Esophagus muscularis mucosa (tissue), 4 donors: Measurements from ENCODE around the gene CD79A. TPM values are rescaled to one million over a fixed set of nuclear protein-coding genes. Genes with fewer than 3 reads are reported as not detected.

Source experiments
- DNase-seq: peaks from one replicate; pipeline ENCODE4 v3.0.0-alpha.2; 2017; ENCODE audit errors: extremely low spot score
- H3K27ac ChIP-seq, 4 donors: fragments of 200-600 bp; sonication (generic); replicated peaks in 1 of 4; 1 replicate in 3 of 4; 2 replicates in 1 of 4; pipeline ENCODE4 v1.5.1; 2016 to 2019; ENCODE audit warnings: mild to moderate bottlenecking in 1 of 4
- H3K27me3 ChIP-seq, 4 donors: fragments of 200-600 bp; sonication (generic); one replicate each; pipeline versions ENCODE4 v1.5.1 to v1.6.0; 2016 to 2019
- H3K36me3 ChIP-seq, 4 donors: fragments of 200-600 bp; sonication (generic); one replicate each; pipeline ENCODE4 v1.5.1; 2016 to 2019
- H3K4me1 ChIP-seq, 4 donors: fragments of 200-600 bp; sonication (generic); one replicate each; pipeline ENCODE4 v1.5.1; 2016 to 2019
- H3K4me3 ChIP-seq, 4 donors: fragments of 200-600 bp; sonication (generic); 1 replicate in 2 of 4; 2 replicates in 2 of 4; pipeline ENCODE4 v1.5.1; 2016 to 2019; ENCODE audit warnings: mild to moderate bottlenecking in 4 of 4, moderate library complexity in 1 of 4
- H3K9me3 ChIP-seq, 4 donors: fragments of 200-600 bp; sonication (generic); 1 replicate in 3 of 4; 2 replicates in 1 of 4; pipeline ENCODE4 v1.5.1; 2016 to 2019
- EP300 ChIP-seq: sonication (generic); formaldehyde crosslinking; IDR thresholded peaks from one replicate; pipeline ENCODE4 v1.6.1; 2017; ENCODE audit warnings: antibody characterized with exemption
- POLR2A ChIP-seq: fragments of 450-650 bp; IDR thresholded peaks from one replicate; pipeline ENCODE4 v1.6.1; 2017; ENCODE audit warnings: antibody characterized with exemption, moderate library complexity, mild to moderate bottlenecking, low read depth
- POLR2AphosphoS5 ChIP-seq, 2 donors: sonication (generic); formaldehyde crosslinking; IDR thresholded peaks; one replicate each; pipeline ENCODE4 v1.6.1; 2017; ENCODE audit warnings: antibody characterized with exemption in 2 of 2
- WGBS: methylation state at CpG from one replicate; pipeline ENCODE4 v1.1.5; 2018; 5-methylcytosine and 5-hydroxymethylcytosine counted together
- intact Hi-C: fragments of 100-400 bp; cut with DNase I; formaldehyde crosslinking; loops from one replicate; pipeline ENCODE4 v1.15.1; 2023
- total RNA-seq, 4 donors: library from RNA; depleted of rRNA; stranded (reverse); fragments of >200 nt; gene quantifications; one replicate each; pipeline versions ENCODE4 v1.1.0 to v1.2.1, GENCODE V29; 2016
- TF ChIP-seq, protein P1 (sequence below), 3 experiments: fragments of 200-600 bp in 2 of 3; fragments of 450-650 bp in 1 of 3; sonication (generic) in 2 of 3; IDR thresholded peaks; one replicate each; pipeline ENCODE4 v1.5.1; 2017 to 2019; ENCODE audit warnings: antibody characterized with exemption in 3 of 3, mild to moderate bottlenecking in 2 of 3, moderate library complexity in 1 of 3

Gene CD79A
- total RNA-seq, 4 donors from 2014 or later = 0.71 to 2.2 TPM; not detected in 2

- DNase-seq = no peak
- H3K36me3 ChIP-seq = peaks cover 25 to 59% (median 56%) of the 10 kb centered on the region in 4 donors
- peak overlapping the region in 1 of 4 donors; percentile 99 for H3K4me3 ChIP-seq
- peaks cover 29 to 68% (median 50%) of the 10 kb centered on the region in 4 donors for H3K4me1 ChIP-seq
- no peaks in the 10 kb centered on the region for H3K9me3 ChIP-seq
- WGBS = 74% methylated on average over 9 of the region's 9 CpGs
- intact Hi-C loops = loop anchor here (5.0 kb wide), 1 partner anchor 90 kb away; no protein-coding TSS in a partner anchor
- TF ChIP-seq EP300 (no peak), POLR2AphosphoS5 (IDR thresholded peaks at IDR 0.05) (no peak), POLR2A (no peak)
- TF ChIP-seq, protein P1, sequence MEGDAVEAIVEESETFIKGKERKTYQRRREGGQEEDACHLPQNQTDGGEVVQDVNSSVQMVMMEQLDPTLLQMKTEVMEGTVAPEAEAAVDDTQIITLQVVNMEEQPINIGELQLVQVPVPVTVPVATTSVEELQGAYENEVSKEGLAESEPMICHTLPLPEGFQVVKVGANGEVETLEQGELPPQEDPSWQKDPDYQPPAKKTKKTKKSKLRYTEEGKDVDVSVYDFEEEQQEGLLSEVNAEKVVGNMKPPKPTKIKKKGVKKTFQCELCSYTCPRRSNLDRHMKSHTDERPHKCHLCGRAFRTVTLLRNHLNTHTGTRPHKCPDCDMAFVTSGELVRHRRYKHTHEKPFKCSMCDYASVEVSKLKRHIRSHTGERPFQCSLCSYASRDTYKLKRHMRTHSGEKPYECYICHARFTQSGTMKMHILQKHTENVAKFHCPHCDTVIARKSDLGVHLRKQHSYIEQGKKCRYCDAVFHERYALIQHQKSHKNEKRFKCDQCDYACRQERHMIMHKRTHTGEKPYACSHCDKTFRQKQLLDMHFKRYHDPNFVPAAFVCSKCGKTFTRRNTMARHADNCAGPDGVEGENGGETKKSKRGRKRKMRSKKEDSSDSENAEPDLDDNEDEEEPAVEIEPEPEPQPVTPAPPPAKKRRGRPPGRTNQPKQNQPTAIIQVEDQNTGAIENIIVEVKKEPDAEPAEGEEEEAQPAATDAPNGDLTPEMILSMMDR (IDR thresholded peaks at IDR 0.05) = no peak
- H3K27me3 ChIP-seq = peaks cover 0 to 1% (median 0%) of the 10 kb centered on the region in 4 donors
- no peak overlapping the region for H3K27ac ChIP-seq
These were observed 15.2 kb upstream of the CD79A start for GRCh38 chr19:41861846-41862245.

DNA sequence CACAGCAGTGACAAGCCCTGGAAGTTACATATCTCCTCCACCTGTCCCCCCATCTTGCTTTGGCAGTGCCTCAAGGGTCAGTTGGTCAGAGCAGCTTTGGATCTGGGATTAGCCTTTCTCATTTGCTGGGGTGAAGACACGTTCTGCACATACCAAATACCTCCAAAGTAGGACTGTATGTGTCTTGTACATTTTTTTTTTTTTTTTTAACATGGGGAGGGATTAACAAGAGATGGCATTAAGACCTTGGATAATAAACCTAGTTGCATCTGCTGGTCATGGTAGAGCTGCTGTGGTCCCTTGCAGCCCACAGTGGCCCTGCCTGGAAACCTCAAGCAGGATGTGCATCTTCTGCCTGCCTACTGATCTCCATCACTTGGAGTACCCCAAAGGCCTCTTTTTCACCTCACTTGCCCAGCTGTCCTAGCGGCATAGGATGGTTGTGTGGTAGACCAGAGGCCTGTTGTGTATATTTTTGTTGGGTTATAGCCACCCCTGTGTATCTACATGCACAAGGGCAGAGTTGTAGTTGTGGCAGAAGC, 14.6 kb upstream of the CD79A start:
- Histone ChIP-seq H3K4me1 (peaks cover 29 to 72% (median 50%) of the 10 kb centered on the region in 4 donors), H3K27ac (no peak overlapping the region), H3K9me3 (no peaks in the 10 kb centered on the region), H3K4me3 (no peak overlapping the region), H3K27me3 (no peaks in the 10 kb centered on the region), H3K36me3 (peaks cover 25 to 66% (median 62%) of the 10 kb centered on the region in 4 donors)
- TF ChIP-seq POLR2AphosphoS5 (IDR thresholded peaks at IDR 0.05) = no peak
- DNase-seq = no peak
- intact Hi-C loops = loop anchor here (5.0 kb wide), 1 partner anchor 90 kb away; no protein-coding TSS in a partner anchor
- WGBS = 69% methylated on average over 2 of the region's 2 CpGs

DNA sequence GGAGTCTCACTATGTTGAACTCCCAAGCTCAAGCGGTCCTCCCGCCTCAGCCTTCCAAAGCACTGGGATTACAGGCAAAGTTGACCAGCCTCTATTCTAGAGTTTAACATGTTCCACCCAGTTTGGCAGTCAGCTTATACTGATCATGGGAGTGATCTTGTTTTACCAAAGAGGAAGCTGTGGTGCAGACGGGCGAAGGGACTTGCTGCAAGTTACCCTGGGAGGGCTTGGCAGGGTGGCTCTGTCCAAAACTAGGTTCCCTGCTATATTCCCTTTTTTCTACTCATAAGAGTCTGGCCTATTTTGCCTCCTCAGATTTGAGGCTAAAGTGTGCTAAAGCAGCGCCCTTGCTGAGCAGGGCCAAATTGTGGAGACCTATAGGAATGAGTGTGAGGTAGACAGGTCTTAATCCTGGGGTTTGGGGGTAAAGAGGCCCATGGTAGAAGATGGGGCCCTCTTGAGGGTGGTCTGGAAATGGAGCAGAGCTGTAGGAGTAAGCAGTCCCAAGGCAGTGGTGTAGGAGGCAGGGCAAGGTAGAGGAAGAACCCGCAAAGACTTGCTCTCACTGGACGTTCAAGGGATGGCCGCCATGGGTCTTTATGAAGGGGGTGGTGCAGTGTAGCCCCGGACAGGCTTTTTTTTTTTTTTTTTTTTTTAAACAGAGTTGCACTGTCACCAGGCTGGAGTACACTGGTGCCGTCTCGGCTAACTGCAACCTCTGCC, 13.7 kb upstream of the CD79A start:
- Histone ChIP-seq H3K27ac (no peak overlapping the region), H3K4me3 (no peak overlapping the region), H3K36me3 (peaks cover 25 to 74% (median 68%) of the 10 kb centered on the region in 4 donors), H3K9me3 (no peaks in the 10 kb centered on the region), H3K4me1 (peaks cover 29 to 79% (median 53%) of the 10 kb centered on the region in 4 donors), H3K27me3 (no peaks in the 10 kb centered on the region)
- DNase-seq = no peak
- TF ChIP-seq POLR2A = no peak
- TF ChIP-seq, protein P1 (IDR thresholded peaks at IDR 0.05) = no peak
- no peak for TF ChIP-seq EP300
- TF ChIP-seq POLR2AphosphoS5 (IDR thresholded peaks at IDR 0.05) = no peak
- WGBS = 78% methylated on average over 11 of the region's 11 CpGs
- intact Hi-C loops = loop anchor here (5.0 kb wide), 1 partner anchor 89 kb away; no protein-coding TSS in a partner anchor

GRCh38 chr19:41864374-41864773, 12.7 kb upstream of the CD79A start:
- intact Hi-C loops = loop anchor here (5.0 kb wide), 1 partner anchor 88 kb away; no protein-coding TSS in a partner anchor
- Histone ChIP-seq H3K4me1 (peaks cover 29 to 74% (median 51%) of the 10 kb centered on the region in 4 donors), H3K27me3 (no peaks in the 10 kb centered on the region), H3K9me3 (no peaks in the 10 kb centered on the region), H3K27ac (no peak overlapping the region), H3K36me3 (peaks cover 31 to 84% (median 78%) of the 10 kb centered on the region in 4 donors), H3K4me3 (no peak overlapping the region)
- no peak for TF ChIP-seq EP300
- no peak for TF ChIP-seq POLR2A
- no peak for TF ChIP-seq POLR2AphosphoS5 (IDR thresholded peaks at IDR 0.05)
- TF ChIP-seq, protein P1 (IDR thresholded peaks at IDR 0.05) = no peak
- 89% methylated on average over 5 of the region's 5 CpGs for WGBS
- DNase-seq = no peak

DNA sequence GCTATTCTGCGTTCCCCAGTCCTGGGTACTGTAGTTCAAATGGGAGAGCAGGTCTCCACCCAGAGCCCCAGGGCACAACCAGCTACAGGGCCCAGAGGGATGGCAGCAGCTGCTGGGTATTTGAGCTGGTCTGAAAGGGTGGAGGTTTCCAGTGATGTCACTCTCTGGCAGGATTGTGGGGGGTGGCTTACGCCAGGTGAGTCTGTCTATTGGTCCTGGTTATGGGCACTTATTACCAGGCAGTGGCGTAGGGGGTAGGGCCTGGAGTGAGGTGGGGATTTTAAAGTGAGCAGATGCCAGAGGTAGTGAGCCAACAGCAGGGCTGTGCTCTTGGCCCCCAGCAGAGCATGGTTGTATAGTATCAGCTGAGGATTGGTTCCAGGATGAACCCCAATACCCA, 10.8 kb upstream of the CD79A start:
- no peak for DNase-seq
- peaks cover 26 to 65% (median 43%) of the 10 kb centered on the region in 4 donors for H3K4me1 ChIP-seq
- no peak overlapping the region for H3K27ac ChIP-seq
- H3K9me3 ChIP-seq = no peaks in the 10 kb centered on the region
- WGBS = 78% methylated on average over 3 of the region's 3 CpGs
- TF ChIP-seq POLR2AphosphoS5 (IDR thresholded peaks at IDR 0.05) = no peak
- no peak for TF ChIP-seq EP300
- TF ChIP-seq, protein P1 (IDR thresholded peaks at IDR 0.05) = no peak
- TF ChIP-seq POLR2A = no peak
- intact Hi-C loops = no loop called here
- no peaks in the 10 kb centered on the region for H3K27me3 ChIP-seq
- peaks cover 35 to 98% (median 93%) of the 10 kb centered on the region in 4 donors for H3K36me3 ChIP-seq
- H3K4me3 ChIP-seq = no peak overlapping the region
